Measurements from ENCODE around the gene PARVB.

Gene PARVB

GRCh38 chr22:44205516-44206329 lies 181.6 kb downstream of the PARVB start:
- DNase-seq: no peak

DNA sequence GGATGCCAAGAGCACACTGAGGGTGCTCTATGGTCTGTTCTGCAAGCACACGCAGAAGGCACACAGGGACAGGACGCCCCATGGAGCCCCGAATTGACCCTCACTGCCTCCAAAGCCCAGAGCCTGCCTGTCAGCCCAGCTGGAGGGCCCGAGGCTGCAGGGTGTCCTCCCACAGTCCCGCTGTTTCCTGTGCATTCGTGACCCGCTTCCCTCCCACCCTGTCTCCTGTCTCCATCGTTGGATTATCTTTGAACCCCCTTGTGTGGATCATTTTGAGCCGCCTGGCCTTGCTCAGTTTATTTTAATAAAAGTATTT lies 182.2 kb downstream of the PARVB start:
- no peak for DNase-seq

- DNase-seq: no peak
Observed at GRCh38 chr22:44206696-44207095, 182.6 kb downstream of the PARVB start.

GRCh38 chr22:44207173-44207980 lies 183.3 kb downstream of the PARVB start:
- DNase-seq: no peak

DNA sequence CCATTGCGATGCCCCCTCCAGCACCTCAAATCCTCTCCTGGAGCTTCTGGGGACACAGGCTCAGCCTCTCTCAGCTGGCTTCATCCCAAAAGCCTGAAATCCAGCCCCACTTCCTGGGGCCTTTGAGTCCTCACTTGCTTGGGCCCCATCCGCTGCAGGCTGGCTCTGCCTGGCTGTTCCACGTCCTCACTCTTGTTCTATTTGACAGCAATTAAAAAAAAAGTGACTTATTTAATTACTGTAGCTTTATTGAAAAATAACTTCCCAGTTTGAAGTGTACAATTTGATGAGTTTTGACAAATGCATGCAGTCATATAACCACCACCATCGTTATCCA lies 183.8 kb downstream of the PARVB start:
- no peak for DNase-seq

DNA sequence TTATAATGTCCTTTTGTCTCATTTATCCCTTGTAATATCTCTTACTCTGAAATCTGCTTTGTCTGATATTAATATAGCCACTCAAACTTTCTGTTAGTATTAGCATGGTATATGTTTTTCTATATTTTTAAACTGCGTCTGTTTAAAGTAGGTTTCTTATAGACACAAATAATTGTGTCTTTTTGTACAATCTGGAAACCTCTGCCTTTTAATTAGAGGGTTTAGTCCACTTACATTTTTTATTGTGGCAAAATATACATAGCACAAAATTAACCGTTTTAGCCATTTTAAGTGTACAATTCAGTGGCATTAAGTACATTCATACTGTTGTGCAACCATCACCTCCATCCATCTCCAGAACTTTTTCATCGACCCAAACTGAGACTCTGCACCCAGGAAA lies 185.2 kb downstream of the PARVB start:
- DNase-seq: no peak

DNA sequence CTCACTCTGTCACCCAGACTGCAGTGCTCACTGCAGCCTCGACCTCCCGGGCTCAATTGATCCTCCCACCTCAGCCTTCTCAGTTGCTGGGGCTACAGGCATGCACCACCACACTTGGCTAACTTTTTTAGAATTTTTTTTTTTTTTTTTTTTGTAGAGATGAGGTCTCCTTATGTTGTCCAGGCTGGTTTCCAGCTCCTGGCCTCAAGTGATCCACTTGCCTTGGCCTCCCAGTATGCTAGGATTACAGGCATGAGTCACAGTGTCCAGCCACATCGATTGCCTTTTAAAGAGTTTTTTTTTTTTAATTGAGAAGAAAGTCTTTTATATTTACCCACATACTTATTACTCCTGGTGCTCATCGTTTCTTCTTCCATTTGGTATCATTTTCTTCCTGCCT lies 186.6 kb downstream of the PARVB start:
- no peak for DNase-seq

- DNase-seq: no peak
Observed at GRCh38 chr22:44211256-44211945, 187.3 kb downstream of the PARVB start.

DNA sequence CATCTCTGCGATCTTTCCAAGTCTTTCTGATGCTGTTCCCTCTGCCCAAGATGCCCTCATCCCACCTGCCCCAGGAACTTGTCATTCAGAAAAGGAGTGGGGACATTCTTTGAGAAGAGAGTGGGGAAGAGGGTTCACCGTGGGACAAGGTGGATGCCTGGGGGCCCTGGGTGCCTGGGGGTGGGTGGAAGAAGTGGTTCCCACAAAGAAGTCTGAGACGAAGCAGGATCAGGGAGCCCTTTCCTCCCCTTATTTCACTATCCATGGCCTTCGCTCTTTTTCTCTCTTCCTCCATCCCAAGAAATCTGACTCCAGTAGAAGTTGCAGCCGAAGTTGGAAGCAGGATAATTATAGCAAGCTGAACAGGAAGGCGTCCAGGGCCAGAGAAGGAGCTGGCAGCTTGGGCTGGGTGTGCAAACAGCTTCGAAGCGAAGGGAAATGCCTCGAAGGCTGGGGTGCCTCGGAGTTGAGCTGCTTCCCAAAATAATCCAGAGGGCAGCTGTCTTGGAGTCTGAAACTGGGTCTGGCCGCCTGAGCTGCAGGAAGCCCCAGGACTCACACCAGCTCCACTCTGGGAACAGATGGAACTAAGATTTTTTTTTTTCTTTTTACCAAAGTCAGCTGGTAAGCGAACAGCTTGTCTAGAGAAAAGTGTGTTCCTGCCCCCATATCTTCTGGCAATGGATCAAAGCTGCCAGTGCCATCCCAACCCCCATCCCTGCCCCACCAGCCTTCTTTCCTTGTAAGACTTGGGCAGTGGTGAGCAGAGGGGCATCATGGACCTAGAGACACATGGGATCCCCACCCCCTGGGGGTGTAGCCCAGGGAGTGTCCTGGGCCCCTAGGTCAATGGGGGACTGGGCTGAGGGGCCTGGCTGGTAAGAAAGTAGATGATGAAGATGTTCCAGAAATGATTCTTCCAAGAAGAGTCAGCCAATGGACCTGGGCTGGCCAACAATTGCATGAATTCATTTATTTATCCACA lies 188.1 kb downstream of the PARVB start:
- DNase-seq: no peak

DNA sequence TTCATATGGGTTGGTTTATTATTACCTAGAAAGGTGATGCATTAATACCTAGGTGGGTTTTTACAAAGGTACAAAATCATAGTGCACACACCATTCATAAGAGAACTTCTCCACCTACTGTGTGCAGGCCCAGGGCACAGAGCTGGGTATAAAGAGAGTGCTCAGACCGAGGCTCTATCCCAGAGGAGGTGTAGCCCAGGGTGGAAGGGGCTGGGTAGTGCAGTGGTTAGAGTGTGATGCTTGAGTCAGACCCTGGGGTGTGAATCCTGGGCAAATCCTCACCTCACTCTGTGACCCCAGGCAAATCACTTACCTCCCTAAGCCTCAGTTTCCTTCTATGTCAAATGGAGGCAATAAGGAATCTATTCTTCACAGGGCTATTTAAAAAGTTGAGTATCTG lies 188.8 kb downstream of the PARVB start:
- DNase-seq: no peak

GRCh38 chr22:44213489-44214043 lies 189.5 kb downstream of the PARVB start:
- DNase-seq: no peak

GRCh38 chr22:44214187-44214586 lies 190.1 kb downstream of the PARVB start:
- DNase-seq: no peak

GRCh38 chr22:44214764-44215163 lies 190.7 kb downstream of the PARVB start:
- no peak for DNase-seq

GRCh38 chr22:44215287-44215686 lies 191.2 kb downstream of the PARVB start:
- DNase-seq: no peak

- DNase-seq: no peak
Observed at GRCh38 chr22:44217346-44217745, 193.2 kb downstream of the PARVB start.

DNA sequence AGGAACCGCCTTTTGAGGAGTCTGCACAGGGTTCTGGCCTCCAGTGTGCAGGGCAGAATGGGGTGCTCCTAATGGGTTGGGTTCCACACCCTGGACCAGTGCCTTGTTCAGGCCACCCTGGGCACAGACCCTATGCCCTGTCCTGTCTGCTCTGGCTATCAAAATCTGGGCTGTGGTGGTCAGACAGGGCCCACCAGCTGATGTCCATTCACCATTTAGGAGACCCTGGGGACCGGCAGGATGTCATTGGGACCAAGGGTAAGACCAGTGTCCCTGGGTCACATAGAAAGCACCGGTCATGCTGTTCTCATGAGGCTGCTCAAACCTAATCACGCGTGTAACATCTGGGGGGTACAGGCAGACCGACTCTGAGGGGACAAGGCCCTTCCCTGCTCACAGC lies 194.0 kb downstream of the PARVB start:
- no peak for DNase-seq

- no peak for DNase-seq
Observed at GRCh38 chr22:44219101-44219870, 195.2 kb downstream of the PARVB start.

DNA sequence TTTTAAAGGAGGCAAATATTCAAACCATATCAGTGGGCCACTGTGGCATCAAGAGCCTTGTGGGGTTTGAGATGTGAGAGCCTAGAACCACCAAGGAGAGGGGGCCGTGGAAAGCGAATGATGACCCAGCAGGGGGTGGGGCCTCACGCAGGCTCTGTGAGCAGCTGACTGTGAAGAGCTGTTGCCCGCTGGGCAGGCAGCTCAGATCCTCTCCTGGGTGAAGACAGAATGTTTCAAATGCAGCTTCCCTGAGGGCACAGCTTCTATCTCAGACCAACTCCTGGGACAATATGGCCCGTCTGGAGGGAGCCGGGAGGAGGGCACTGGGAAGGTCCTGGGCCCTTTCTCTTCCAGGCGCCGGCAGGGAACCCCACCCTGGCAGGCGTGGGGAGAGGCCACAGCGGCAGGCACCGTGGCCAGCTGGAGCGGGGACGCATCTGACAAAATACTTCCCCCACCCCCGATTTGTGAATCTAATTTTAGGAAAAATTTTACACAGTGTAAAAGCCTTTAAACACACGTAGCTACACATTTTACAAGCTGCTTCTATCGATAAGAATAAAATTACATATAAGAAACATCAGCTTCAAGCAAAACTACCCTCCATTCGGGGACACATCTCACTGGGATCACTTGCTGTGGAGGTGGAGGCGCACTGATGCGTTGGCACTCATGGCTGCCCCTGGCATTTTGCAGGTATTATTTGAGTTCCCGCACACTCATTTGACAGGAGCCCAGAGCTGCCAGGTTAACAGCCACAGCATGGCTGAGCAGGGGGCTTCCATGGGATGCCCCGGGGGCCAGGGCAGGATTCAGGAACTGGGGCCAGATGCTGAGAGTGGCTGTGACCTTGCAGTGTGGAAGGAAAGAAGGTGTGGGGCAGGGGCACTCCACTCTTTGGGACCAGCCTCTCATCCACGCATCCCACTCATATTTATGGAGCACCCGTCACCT lies 196.9 kb downstream of the PARVB start:
- no peak for DNase-seq

- DNase-seq: no peak
Observed at GRCh38 chr22:44221710-44222475, 197.8 kb downstream of the PARVB start.
